HG02763 (cell line): ENCODE results near the gene ITGBL1.

Experiments
- ATAC-seq: cut with Tn5 transposase; IDR thresholded peaks from one replicate; pipeline ENCODE4 v1.9.1; 2021; ENCODE audit warnings: mild to moderate bottlenecking, moderate library complexity; ENCODE audit not compliant: unreplicated experiment

ITGBL1 gene, protein sequence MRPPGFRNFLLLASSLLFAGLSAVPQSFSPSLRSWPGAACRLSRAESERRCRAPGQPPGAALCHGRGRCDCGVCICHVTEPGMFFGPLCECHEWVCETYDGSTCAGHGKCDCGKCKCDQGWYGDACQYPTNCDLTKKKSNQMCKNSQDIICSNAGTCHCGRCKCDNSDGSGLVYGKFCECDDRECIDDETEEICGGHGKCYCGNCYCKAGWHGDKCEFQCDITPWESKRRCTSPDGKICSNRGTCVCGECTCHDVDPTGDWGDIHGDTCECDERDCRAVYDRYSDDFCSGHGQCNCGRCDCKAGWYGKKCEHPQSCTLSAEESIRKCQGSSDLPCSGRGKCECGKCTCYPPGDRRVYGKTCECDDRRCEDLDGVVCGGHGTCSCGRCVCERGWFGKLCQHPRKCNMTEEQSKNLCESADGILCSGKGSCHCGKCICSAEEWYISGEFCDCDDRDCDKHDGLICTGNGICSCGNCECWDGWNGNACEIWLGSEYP

DNA sequence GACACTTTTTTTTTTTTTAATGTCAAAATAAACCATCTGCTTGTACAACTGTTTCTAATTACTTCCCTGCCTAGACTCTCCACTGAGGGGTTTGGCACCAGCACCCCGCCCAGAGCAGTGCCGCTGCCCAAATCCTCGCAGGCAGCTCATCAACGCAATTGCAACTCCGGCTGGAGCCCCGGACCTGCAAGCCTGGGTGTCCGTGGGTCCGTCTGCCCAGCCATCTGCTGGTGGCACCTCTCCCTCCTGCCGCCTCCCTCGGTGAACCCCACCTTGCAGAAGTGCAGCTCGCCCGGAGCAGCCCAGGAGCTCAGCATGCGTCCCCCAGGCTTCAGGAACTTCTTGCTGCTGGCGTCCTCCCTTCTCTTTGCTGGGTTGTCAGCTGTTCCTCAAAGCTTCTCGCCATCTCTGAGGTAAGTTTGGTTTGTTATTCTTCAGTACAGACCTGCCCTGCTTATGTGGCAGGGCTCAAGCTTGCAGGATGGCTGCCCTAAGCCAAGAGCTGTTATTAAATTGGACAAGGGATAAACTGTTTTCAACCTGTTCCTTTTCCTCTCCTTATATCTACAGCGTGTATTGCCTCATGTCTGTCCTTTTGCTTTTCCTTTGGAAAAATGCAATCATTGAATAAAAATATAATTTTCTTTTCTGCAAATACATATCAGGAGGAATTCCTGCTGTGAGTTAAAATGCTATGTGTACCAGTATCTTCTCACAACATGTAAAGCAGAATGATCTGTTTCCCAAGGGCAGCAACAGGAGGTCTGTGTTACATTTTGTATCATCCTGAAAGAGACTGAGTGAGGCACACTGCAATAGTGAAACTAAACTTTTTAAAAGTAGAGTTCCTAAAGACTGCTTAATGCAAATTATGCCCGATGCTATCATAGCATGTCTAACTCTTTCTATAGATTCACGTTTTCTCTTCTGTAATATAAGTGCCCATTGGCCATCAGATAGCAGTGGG lies at the start of gene ITGBL1:
Gene ITGBL1, plus strand, starts transcription at position 157 of the 967 bp plus-strand sequence. Its CDS starts 159 bp downstream, at position 316.
- peak; percentile 72 for ATAC-seq

- ATAC-seq: no peak
These were observed 45.7 kb upstream of the ITGBL1 start for GRCh38 chr13:101406791-101407190.

DNA sequence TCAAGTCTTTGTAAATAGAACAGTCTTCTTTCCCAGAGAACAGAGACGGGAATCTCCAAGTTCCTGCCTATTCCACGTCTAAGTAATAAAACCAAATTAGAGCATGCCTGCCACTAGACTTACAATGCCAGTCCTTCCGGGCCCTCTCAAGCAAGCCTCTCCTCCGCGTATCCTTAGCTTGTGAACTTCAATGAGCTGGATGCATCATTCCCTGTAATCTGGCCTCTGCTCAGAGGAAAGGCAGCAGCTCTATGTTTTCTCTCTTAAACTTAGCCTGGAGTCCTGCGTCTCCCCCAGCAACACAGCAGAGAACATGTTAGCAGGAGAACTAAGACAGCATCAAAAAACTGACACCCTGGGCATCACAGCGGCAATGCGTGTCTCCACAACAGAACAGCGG lies 44.3 kb upstream of the ITGBL1 start:
- no peak for ATAC-seq

- ATAC-seq: no peak
These were observed 43.4 kb upstream of the ITGBL1 start for GRCh38 chr13:101408992-101409656.

GRCh38 chr13:101412076-101412475 lies 40.4 kb upstream of the ITGBL1 start:
- no peak for ATAC-seq

- no peak for ATAC-seq
These were observed 36.9 kb upstream of the ITGBL1 start for GRCh38 chr13:101415358-101416174.

GRCh38 chr13:101416181-101417042 lies 36.1 kb upstream of the ITGBL1 start, which contains the start of gene NALCN:
Gene NALCN, minus strand, starts transcription at chr13:101416508. Its CDS starts 17,382 bp downstream, at chr13:101399126.
- no peak for ATAC-seq

DNA sequence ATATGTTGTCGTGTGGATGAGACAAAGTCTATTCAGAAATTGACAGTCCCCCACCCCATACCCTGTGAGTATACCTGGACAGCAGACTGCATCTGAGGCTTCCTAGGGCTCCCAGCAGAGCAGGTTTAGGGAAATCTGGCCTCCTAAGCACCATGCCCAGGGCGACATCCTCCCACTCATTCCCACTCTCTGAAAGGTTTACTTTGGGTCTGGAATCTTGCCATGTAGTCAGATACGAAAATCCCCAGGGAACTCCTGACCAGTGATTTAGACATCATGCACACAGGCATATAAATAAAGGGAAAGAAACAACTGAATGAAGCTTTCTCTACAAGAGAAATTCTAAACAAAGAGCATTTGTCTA lies 35.5 kb upstream of the ITGBL1 start:
- ATAC-seq: no peak

DNA sequence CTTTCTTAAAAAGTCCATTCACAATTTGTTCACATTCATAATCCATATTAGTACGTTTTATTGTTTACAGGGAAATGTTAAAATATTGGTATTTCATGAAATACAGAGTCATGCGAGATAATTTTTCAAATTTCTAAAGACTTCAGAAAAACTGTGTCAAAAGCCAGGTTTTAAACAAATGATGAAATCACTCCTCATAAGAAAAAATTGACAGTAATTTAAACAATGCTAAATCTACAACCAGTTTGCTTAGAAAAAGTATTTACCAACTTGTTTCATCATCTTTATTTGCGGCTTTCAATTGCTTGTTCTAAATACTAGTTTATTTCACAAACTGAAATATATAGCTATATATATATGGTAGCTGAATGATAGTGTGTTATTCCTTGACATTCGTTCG lies 35.0 kb upstream of the ITGBL1 start:
- no peak for ATAC-seq

DNA sequence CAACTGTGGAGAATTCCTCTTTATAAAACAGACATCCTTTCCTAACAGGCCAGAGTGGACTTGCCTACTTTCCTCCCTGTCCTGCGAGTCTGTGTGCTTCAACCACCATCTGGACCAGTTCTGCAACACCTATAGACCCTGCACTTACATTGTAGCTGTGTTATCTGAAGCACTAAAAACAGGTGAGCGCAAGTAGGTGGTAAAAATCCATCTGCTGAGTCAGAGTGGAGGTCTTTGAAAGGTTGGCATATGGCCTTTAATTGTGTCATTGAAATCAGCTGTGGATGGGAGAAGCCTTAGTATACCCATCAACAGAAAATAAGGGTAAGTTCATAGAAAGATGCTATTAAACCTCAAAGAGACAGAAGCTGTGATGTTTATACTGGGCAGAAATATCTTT lies 28.6 kb upstream of the ITGBL1 start:
- ATAC-seq: no peak

GRCh38 chr13:101424381-101425155 lies 27.9 kb upstream of the ITGBL1 start:
- ATAC-seq: no peak

DNA sequence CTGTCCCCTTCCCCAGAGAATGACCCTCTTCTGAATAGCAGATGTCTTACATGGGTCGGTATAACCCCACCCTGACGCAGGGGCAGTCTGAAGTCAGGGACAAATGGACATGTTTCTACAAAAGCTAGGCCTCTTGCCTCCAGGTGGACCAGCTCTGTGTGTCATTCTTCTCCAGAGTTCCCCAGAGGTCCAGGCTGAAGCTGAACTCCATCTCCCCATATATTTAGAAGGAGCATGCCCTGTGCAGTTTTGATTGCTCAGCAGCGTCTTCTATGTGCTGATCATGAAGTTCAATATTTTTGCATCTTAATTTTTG lies 27.4 kb upstream of the ITGBL1 start:
- no peak for ATAC-seq

DNA sequence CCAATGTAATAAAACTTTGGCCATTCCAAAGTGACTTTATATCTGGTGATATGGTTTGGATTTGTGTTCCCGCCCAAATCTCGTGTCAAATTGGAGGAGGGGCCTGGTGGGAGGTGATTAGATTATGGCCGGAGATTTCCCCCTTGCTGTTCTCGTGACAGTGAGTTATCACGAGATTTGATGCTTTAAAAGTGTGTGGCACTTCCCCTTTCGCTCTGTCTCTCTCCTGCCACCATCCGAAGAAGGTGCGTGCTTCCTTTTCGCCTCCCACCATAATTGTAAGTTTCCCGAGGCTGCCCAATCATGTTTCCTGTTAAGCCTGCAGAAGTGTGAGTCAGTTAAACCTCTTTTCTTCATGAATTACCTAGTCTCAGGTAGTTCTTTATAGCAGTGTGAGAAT lies 26.9 kb upstream of the ITGBL1 start:
- ATAC-seq: no peak

- no peak for ATAC-seq
These were observed 22.7 kb upstream of the ITGBL1 start for GRCh38 chr13:101429733-101430132.

DNA sequence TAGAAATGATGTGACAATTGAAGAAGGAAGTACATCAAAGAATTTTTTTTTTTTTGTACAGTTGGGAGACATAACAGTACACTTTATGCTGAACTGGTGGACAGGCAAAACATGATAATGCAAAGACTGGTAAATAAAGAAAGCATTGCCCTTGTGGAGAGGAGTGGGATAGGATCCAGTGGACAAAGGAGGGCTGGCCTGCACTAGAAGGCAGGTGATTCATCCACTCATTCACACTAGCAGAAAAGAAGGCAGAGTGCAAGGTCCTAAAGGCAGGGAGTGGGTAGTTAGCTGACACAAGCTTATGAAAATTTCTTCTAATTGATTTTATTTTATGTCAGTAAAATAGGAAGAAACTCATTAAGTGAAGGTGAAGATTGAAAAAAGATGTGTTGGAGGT lies 18.6 kb upstream of the ITGBL1 start:
- no peak for ATAC-seq

GRCh38 chr13:101434486-101434885 lies 18.0 kb upstream of the ITGBL1 start:
- ATAC-seq: no peak

DNA sequence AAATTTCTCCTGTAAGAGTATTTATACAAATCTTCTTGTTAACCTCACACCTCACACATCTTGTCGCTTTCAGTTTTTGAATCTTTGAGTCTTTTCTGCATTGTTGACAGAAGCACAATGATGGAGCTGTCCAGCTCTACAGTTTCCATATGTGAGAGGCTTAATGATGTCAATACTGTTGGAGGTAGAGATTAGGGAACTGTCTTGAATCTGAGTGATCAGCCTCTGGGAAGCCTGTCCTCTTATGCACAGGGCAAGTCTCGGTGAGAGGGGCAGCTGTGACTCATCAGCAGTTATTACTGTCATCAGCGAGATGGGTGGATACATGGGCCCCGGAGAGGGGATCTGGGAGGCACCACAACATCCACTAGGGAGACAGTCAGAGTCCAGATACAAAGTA lies 4.6 kb upstream of the ITGBL1 start:
- ATAC-seq: no peak
